ENCODE measurements around the gene MAPK8IP1.

DNA sequence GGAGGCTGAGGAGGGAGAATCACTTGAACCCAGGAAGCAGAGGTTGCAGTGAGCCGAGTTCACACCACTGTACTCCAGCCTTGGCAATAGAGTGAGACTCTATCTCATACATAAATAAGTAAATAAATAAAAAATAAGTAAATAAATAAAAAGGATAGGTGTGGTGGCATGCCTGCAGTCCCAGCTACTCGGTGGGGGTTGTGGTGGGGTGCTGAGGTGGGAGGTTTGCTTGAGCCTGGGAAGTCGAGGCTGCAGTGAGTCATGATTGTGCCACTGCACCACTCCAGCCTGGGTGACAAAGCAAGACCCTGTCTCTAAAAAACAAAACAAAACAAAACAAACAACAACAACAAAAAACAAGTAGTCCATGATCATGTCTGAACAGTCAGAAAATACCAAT lies 40.1 kb downstream of the MAPK8IP1 start:
- TF ChIP-seq, protein P1, sequence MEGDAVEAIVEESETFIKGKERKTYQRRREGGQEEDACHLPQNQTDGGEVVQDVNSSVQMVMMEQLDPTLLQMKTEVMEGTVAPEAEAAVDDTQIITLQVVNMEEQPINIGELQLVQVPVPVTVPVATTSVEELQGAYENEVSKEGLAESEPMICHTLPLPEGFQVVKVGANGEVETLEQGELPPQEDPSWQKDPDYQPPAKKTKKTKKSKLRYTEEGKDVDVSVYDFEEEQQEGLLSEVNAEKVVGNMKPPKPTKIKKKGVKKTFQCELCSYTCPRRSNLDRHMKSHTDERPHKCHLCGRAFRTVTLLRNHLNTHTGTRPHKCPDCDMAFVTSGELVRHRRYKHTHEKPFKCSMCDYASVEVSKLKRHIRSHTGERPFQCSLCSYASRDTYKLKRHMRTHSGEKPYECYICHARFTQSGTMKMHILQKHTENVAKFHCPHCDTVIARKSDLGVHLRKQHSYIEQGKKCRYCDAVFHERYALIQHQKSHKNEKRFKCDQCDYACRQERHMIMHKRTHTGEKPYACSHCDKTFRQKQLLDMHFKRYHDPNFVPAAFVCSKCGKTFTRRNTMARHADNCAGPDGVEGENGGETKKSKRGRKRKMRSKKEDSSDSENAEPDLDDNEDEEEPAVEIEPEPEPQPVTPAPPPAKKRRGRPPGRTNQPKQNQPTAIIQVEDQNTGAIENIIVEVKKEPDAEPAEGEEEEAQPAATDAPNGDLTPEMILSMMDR (IDR thresholded peaks at IDR 0.05; ENCODE audit: extremely low read depth in 1 of 2, insufficient read depth in 1 of 2, low read depth in 1 of 2, low read length in 2 of 2): no peak
- TF ChIP-seq POLR2AphosphoS5 (IDR thresholded peaks at IDR 0.05; ENCODE audit: insufficient read depth, low read depth, low read length) (no peak), POLR2A (IDR thresholded peaks at IDR 0.05; ENCODE audit: low read depth, low read length) (no peak), JUN (IDR thresholded peaks at IDR 0.05; ENCODE audit: borderline replicate concordance, insufficient read depth, insufficient read length, low read depth) (no peak), MYC (IDR thresholded peaks at IDR 0.05; ENCODE audit: low read depth, low read length) (no peak)
